GM18499 (cell line): ENCODE data around the gene LDLRAD2.

Source experiments
- ATAC-seq: cut with Tn5 transposase; IDR thresholded peaks from one replicate; pipeline ENCODE4 v1.9.1; 2021; ENCODE audit warnings: moderate number of reproducible peaks; ENCODE audit not compliant: insufficient read depth, unreplicated experiment

Gene LDLRAD2

GRCh38 chr1:21857142-21857839 lies 45.2 kb downstream of the LDLRAD2 start:
- ATAC-seq: no peak

GRCh38 chr1:21857840-21858670 lies 46.0 kb downstream of the LDLRAD2 start:
- no peak for ATAC-seq

GRCh38 chr1:21859669-21860179 lies 47.7 kb downstream of the LDLRAD2 start:
- no peak for ATAC-seq

- ATAC-seq: no peak
Measured at GRCh38 chr1:21860971-21861370, 48.9 kb downstream of the LDLRAD2 start.

GRCh38 chr1:21861602-21862429 lies 49.8 kb downstream of the LDLRAD2 start:
- no peak for ATAC-seq

- ATAC-seq: no peak
Measured at GRCh38 chr1:21863981-21864380, 51.9 kb downstream of the LDLRAD2 start.

GRCh38 chr1:21864730-21865129 lies 52.7 kb downstream of the LDLRAD2 start:
- no peak for ATAC-seq

- no peak for ATAC-seq
Measured at GRCh38 chr1:21865609-21865942, 53.5 kb downstream of the LDLRAD2 start.

GRCh38 chr1:21865943-21866706 lies 54.1 kb downstream of the LDLRAD2 start:
- ATAC-seq: no peak

- no peak for ATAC-seq
Measured at GRCh38 chr1:21866707-21867043, 54.6 kb downstream of the LDLRAD2 start.

- no peak for ATAC-seq
Measured at GRCh38 chr1:21867451-21867996, 55.5 kb downstream of the LDLRAD2 start.

GRCh38 chr1:21868482-21868881 lies 56.4 kb downstream of the LDLRAD2 start:
- ATAC-seq: no peak

GRCh38 chr1:21868941-21869454 lies 56.9 kb downstream of the LDLRAD2 start:
- ATAC-seq: no peak

GRCh38 chr1:21869620-21870121 lies 57.6 kb downstream of the LDLRAD2 start:
- ATAC-seq: no peak

GRCh38 chr1:21870611-21871010 lies 58.5 kb downstream of the LDLRAD2 start:
- ATAC-seq: no peak

- no peak for ATAC-seq
Measured at GRCh38 chr1:21871943-21872342, 59.9 kb downstream of the LDLRAD2 start.

GRCh38 chr1:21872445-21873079 lies 60.5 kb downstream of the LDLRAD2 start:
- ATAC-seq: no peak

- no peak for ATAC-seq
Measured at GRCh38 chr1:21873174-21873573, 61.1 kb downstream of the LDLRAD2 start.

GRCh38 chr1:21873761-21874160 lies 61.7 kb downstream of the LDLRAD2 start:
- ATAC-seq: no peak
